GM13976 (cell line): ENCODE results near the gene NFATC2IP.

Experiments used
- DNase-seq: peaks from one replicate; pipeline ENCODE4 v3.0.0; 2012; ENCODE audit warnings: low spot score
- in situ Hi-C: fragments of 300-500 bp; cut with MboI; formaldehyde crosslinking; loops from one replicate; pipeline ENCODE4 v1.12.0; 2022; ENCODE audit warnings: low sequenced_read_pairs, mixed read lengths, inconsistent platforms; ENCODE audit not compliant: unreplicated experiment
- TF ChIP-seq, protein P1 (sequence below): IDR thresholded peaks from 2 replicates; pipeline ENCODE4 v1.5.1; 2012; ENCODE audit warnings: borderline replicate concordance, mild to moderate bottlenecking; ENCODE audit not compliant: insufficient read depth; ENCODE audit errors: extremely low read depth, missing control alignments, control extremely low read depth

The NFATC2IP gene

GRCh38 chr16:28984091-28984490, 33.4 kb downstream of the NFATC2IP start:
- TF ChIP-seq, protein P1, sequence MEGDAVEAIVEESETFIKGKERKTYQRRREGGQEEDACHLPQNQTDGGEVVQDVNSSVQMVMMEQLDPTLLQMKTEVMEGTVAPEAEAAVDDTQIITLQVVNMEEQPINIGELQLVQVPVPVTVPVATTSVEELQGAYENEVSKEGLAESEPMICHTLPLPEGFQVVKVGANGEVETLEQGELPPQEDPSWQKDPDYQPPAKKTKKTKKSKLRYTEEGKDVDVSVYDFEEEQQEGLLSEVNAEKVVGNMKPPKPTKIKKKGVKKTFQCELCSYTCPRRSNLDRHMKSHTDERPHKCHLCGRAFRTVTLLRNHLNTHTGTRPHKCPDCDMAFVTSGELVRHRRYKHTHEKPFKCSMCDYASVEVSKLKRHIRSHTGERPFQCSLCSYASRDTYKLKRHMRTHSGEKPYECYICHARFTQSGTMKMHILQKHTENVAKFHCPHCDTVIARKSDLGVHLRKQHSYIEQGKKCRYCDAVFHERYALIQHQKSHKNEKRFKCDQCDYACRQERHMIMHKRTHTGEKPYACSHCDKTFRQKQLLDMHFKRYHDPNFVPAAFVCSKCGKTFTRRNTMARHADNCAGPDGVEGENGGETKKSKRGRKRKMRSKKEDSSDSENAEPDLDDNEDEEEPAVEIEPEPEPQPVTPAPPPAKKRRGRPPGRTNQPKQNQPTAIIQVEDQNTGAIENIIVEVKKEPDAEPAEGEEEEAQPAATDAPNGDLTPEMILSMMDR = no peak
- DNase-seq = no peak
- in situ Hi-C loops = no loop called here

GRCh38 chr16:28984619-28985135, 33.9 kb downstream of the NFATC2IP start, which contains the start of gene LAT:
LAT (plus strand) TSS chr16:28985052; CDS start chr16:28985418, 366 bp downstream.
- TF ChIP-seq, protein P1 = no peak
- DNase-seq = no peak
- in situ Hi-C loops = no loop called here

DNA sequence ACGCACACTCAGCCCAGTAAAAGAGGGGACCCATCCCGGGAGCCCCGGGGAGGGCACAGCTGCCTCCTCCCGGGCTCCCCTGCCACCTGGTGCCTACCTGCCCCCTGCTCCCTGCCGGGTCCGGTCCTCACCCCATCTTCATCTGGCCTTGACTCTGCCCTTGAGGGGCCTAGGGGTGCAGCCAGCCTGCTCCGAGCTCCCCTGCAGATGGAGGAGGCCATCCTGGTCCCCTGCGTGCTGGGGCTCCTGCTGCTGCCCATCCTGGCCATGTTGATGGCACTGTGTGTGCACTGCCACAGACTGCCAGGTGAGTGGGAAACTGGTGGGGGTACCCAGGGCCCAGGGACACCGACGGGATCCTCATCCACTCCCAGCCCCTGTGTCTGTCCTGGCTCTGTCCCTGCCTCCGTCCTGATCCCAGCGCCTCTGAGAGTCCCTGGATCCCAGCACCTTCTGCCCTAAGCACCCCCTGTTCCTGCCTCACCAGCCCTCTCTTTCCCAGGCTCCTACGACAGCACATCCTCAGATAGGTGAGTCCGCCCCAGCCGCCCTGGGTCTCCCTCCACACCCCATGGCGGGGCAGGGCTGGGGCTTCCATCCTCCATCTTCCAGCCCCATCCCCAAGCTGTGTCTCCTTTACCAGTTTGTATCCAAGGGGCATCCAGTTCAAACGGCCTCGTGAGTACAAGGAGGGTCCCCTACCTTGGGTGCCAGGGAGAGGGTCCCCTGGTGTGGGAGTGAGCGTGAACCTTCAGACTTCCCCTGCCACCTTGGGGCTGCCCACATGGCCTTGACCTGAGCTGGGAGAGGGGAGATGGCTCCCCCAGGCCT, 34.7 kb downstream of the NFATC2IP start:
- TF ChIP-seq, protein P1 = no peak
- in situ Hi-C loops = no loop called here
- DNase-seq = no peak

- no peak for DNase-seq
- TF ChIP-seq, protein P1 = no peak
- in situ Hi-C loops = no loop called here
Measured at GRCh38 chr16:28986046-28986445, 35.3 kb downstream of the NFATC2IP start.

- DNase-seq = no peak
- TF ChIP-seq, protein P1 = no peak
- in situ Hi-C loops = no loop called here
Measured at GRCh38 chr16:28986492-28986891, 35.8 kb downstream of the NFATC2IP start.

DNA sequence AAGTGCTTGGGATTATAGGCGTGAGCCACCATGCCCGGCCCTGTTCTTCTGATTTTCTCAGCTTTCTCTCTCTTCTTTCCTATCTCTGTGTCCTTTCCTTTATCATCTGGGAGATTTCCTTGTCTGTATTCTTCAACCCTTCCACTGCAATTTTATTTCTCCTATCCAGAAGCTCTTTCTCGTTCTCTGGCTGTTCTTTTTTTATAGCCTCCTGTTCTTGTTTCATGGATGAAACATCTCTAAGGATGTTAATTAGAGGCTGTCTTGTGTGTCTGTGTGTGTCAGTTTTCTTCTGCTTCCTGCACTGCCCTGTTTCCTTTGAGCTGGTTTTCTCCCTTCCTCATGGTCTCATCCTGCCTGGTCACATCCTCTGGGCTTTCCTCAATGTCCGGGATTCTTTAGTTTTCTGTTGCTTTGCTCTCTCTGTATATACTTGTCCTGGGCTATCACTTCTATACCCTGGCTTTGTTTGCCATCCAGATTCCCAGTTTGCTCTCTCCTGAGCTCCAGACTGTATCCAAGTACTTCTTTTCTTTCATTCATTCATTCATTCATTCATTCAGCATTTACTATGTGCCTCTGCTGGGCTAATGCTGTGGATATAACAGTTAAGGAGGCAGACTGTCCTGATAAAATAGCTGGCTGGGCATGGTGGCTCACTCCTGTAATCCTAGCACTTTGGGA, 36.6 kb downstream of the NFATC2IP start:
- in situ Hi-C loops = no loop called here
- TF ChIP-seq, protein P1 = no peak
- no peak for DNase-seq
